Activated CD8-positive, alpha-beta memory T cell treated with anti-CD3 and anti-CD28 coated beads for 48 hours (primary cell): ENCODE measurements around the gene SORL1.
A peak's percentile ranks its signal among the peaks of the same experiment; 100 is the strongest.

ENCODE experiments used
- DNase-seq, 3 experiments: peaks; one replicate each; pipeline ENCODE4 v3.0.0-alpha.2; 2020; ENCODE audit warnings: low read depth in 2 of 3, low spot score in 2 of 3

SORL1 gene

DNA sequence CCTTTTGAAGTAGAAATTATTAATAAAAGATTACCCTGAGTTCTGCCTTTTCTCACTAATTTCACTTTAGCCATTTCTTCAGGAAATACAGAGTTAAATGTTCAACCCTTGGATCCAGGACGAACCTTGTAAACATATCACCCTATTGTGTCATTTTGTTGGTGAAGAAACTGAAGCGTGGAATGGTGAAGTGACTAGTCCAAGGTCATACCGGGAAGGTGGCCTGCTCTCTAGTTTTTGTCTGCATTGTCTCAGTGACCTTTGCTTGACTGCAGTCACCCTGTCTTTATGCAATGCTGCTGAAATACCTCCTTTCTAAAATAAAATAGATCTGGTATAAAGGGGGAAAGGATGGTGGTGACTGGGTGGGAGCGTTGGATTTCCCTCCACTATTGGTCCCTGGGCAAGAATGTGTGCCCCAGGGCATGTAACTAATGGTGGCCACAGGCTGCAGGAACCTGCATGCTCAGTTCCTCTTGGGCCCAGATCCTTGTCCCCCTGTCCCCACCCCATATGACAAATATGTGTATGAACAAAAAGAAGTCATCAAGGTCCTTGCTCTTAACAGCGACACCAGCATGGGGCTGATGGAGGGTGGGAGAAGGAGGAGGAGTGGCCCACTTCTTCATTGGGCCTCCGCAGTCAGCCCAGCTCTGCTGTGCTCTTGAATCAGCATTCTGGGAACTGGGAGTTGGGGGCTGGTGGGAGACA lies 1.6 kb downstream of the SORL1 start:
- no peak for DNase-seq

DNA sequence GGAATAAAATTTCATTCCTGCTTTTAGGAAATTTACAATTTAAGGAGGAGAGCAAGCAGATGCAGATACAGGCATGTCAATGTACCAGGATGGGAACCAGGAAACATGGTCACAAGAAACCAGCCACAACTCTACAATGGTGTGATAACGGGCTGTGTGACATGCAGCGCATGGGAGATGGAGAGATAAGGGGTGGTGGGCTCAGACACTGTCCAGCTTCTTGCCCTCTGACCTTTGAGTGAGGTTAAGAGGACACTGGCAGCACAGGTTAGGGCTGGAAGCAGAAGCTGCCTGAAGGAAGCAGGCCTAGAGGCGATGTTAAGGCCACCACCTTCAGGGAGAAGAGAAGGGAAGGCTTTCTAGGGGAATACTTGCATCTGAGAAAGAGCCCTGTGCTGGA lies 3.0 kb downstream of the SORL1 start:
- DNase-seq, result no peak

- no peak for DNase-seq
These were observed 4.0 kb downstream of the SORL1 start for GRCh38 chr11:121456151-121456550.

DNA sequence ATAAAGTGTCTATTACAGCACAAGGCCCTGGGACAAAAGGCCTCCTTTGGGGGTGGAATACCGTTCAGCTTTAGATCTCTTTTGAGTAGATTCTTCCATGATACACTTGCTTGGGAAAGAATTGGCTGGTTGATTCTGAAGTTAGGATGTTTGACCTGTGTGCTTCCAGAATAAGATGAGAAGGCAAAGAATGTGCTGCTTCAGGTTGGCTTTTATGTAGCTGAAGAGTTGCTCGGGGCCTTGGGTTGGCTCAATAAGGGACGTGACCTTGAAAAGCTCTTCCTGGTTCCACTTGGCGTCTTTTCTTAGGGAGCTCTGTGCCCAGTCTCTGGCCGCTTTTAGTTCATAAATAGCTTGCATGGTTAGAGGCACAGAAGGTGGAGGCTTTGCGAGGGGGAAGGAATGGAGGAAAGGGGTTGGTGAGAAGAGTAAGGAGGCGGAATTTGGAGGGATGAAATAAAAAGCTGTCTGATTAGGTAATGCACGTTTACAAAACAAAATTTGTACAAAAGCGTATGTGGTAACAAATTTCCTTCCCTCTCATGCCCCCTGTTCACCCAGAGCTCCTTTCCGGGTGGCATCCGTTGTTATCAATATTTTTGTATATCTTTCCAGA lies 4.8 kb downstream of the SORL1 start:
- DNase-seq, result no peak

GRCh38 chr11:121458551-121458950 lies 6.4 kb downstream of the SORL1 start:
- DNase-seq, result no peak

- no peak for DNase-seq
These were observed 7.4 kb downstream of the SORL1 start for GRCh38 chr11:121459413-121460017.

DNA sequence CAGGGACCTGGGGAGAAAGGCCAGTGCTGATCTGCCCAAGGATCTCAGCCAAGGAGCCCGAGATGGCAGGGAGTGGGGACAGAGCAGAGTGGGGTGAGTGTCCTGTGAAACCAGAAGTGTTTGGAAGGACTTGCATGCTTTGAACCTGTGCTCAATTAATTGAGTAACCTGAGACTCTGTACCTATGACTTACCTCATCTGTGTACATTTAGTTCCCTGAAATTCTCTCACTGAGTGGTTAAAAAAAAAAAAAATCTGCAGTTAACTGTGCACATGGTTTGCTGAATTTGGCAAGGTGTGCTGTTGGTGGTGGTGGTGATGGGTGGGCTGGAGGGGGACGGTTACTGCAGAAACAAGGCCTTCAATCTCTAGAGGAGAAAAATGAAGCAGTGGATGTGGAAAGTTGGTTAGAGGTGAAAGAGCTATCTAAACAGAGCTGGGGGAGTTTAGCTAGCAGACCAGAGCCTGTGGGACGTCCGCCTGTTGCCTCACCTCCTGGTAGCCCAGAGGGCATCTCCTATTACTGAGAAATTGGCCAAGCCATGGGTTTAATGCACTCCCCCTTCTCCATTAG lies 8.9 kb downstream of the SORL1 start:
- DNase-seq, result no peak

- DNase-seq, result no peak
These were observed 9.7 kb downstream of the SORL1 start for GRCh38 chr11:121461843-121462242.

GRCh38 chr11:121463689-121464335 lies 11.7 kb downstream of the SORL1 start:
- DNase-seq, result no peak

DNA sequence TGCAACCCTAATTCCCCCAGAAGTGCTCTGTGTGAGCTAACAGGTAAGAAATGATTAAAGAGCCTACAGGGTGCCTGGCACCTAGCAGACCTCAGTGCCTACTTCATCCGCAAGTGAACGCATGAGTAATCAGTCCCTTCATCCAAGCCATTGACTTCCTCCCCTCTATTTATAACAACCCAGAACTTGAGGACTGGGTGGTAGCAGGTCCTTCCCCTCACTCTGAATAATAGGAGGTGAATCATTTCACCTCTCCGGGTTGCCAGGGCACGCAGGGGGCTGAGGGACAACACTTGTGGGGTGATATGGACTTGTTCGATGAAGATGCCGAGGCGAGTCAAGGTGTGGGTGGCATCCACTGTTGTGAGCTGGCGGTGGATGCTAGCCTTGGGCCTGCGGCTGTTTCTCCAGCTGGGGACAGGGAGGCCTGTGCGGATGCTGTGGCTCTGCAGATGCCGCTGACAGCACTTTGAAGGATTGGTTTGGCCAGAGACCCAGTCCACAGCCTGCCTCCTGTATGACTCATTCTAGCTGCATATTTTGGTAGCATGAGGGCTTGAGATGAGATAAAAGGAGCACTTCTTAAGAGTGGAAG lies 12.3 kb downstream of the SORL1 start:
- DNase-seq, result peak; percentile 61 to 75 (median 74)

- DNase-seq, result no peak
These were observed 13.6 kb downstream of the SORL1 start for GRCh38 chr11:121465709-121466062.

DNA sequence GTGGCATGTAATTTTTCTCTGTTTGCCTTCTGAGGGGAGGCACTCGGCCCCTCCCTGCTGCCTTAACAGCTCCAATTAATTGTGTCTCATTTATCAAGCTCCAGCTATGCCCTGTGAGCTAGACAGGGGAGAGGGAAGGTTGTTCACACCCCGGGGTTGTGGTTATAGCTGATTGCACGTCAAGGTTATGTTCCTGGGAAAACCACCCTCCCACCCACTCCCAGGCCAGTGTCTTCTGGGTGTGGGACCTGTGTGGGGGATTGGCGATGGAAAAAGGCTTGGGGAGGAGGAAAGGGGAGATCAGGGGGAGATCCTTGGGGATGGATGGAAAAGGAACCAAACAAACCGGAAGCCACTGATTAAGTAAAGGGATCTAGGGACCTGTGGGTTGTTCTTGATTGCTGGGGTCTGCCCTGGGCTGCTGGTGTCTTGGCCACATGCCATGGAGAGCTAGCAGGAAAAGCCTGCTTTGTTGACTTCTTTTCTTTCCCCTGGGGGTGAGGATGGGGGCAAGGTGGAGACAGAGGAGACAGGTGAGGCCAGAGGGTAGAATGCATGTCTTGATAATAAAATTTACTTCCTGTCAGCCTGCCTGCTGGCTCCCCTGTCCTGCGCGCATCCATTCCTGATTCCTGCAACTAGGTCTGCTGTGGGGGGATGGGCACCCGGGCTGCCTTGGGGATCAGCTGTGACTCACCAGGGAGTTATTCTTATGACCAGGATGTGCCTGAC lies 14.1 kb downstream of the SORL1 start:
- DNase-seq, result no peak

GRCh38 chr11:121467471-121467870 lies 15.4 kb downstream of the SORL1 start:
- no peak for DNase-seq

DNA sequence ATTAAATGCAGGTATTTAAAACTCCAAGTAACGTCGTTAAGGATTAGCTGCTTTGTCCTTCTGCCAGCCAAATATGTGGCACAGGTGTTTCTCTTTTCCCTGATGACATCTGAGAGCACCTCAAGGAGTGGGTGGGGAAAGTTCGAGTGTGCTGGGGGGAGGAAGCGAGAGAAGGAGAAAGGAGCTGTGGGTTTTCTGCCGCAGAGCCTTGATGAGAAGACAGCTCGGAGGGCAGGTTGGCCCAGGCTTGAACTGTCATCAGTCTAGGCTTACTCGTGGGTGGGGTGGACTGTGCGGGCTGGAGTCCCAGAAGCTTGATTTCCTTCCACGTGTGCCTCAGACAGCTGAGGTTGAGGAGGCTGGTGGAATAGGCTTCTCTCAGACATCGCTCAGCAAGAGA lies 15.9 kb downstream of the SORL1 start:
- peak in 1 of 3 experiments; percentile 50 for DNase-seq

DNA sequence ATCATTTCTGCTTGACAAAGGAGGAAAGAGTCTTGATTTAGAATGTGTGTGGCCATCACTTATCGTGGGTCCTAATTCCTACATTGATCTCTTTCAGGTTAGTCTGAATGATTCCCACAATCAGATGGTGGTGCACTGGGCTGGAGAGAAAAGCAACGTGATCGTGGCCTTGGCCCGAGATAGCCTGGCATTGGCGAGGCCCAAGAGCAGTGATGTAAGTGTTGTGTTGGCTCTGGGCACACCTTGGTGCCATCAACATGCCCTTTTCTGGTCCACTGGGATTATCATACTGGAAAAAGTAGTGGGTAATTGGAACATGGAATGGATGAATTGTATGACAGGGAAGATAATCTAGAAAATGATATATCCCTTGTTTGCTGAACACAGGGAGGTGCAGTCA lies 17.8 kb downstream of the SORL1 start:
- DNase-seq, result no peak

DNA sequence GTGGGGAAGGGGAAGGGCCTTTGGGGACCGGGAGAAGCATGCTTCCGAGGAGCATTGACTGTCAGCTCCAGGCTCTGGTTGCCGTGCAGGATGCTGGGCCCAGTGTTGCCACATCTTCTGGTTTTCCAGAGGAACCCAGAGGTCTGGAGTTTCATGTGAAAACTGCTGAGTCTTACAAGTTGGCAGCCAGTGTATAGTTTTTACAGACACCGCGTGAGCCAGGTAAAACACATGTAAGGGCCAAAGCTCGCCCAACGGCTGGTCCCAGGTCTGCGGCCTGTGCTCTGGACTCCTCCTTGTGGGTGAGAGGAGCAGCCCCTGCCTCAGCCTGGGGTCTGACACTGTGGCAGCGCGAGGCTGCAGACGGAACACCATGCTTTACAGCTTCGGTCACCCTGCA lies 19.1 kb downstream of the SORL1 start:
- no peak for DNase-seq

GRCh38 chr11:121472312-121472711 lies 20.2 kb downstream of the SORL1 start:
- no peak for DNase-seq

DNA sequence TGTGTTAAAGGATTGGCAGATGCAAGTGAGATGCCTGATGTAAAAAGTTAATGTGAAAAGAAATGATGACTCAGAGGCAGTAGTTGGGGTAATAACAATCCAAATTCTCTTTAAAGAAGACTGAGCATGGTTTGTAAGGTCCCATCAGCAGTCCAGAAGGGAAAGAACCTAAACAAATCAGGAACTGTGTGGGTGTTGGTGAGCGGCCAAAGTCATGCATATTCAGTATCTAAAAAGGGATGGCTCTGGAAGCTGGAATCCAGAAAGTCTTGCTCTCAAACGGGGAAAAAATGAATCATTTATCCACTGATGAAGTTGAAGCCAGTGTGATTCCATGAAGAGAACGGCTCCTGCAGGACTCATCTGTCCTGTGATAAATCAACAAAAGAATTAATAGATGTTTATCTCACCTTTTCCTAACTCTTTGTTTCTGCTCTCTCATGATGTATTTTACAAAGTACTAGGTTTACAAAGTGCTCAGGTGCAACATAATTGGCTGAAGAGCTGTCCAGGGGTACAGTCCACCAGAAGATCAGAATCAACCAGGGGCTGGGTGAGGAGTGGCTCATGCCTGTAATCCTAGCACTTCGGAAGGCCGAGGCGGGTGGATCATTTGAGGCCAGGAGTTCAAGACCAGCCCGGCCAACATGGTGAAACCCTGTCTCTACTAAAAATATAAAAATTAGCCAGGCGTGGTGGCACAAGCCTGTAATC lies 21.1 kb downstream of the SORL1 start:
- no peak for DNase-seq

DNA sequence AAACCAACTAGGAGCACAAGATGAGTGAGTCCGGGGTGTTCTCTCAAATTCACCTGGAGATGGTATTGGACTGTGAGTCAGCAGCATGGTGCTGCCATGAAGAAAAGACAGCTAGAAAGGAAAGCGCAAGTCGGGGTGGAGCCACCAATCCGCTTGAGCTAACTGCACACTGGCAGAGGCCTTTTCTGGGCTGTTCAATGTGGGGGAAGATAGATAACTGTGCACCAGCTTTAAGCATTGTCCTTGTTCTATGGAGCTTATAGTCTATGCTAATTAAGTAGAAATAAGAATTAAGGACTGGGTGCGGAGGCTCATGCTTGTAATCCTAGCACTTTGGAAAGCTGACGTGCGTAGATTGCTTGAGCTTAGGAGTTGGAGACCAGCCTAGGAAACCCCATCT lies 22.6 kb downstream of the SORL1 start:
- no peak for DNase-seq

DNA sequence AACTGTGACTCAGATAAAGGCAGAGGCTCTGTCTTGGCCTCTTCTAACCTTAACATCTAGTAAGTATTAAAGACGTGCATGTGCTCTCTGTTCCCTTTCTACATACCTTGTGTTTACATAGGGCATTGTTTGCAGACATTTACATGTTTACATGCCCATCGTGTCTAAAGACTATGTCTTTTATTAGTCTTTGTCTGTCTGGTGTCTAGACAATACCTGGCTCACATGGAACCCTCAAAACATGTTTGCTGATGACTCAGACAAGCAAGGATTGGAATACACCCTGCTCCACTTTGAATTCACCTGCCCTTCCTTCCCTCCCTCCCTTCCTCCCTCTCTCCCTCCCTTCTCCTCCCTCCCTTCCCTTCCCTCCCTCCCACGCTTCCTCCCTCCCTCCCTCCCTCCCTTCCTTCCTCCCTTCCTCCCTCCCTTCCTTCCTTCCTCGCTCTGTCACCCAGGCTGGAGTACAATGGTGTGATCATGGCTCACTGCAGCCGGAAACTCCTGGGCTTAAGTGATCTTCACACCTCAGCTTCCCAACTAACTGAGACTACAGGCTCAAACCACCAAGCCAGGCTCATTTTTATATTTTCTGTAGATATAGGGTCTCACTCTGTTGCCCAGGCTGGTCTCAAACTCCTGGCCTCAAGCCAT lies 24.4 kb downstream of the SORL1 start:
- no peak for DNase-seq
